Spinal cord (tissue), 10 donors: ENCODE measurements around the gene ZBTB9. TPM values are rescaled to one million over a fixed set of nuclear protein-coding genes. Genes with fewer than 3 reads are reported as not detected.
"Not testable (repeated sequence)": the region's sequence is repeated elsewhere in the genome, so short reads cannot be mapped to it uniquely, and the experiment has no call there.

Source experiments
- DNase-seq, 6 donors: peaks; one replicate each; pipeline versions ENCODE4 v3.0.0 to v3.0.0-alpha.2; 2013 to 2015; ENCODE audit warnings: low spot score in 6 of 6, low read depth in 4 of 6
- H3K27ac ChIP-seq: one replicate; pipeline ENCODE4 v1.5.1; 2013; ENCODE audit warnings: low read depth, low read length, control low read depth
- H3K27me3 ChIP-seq: one replicate; pipeline ENCODE4 v1.6.1; 2013; ENCODE audit warnings: low read length; ENCODE audit not compliant: control insufficient read depth, insufficient read depth
- H3K36me3 ChIP-seq: one replicate; pipeline ENCODE4 v1.6.1; 2013; ENCODE audit warnings: low read length; ENCODE audit not compliant: control insufficient read depth, insufficient read depth
- H3K4me1 ChIP-seq: one replicate; pipeline ENCODE4 v1.6.1; 2013; ENCODE audit warnings: low read length; ENCODE audit not compliant: control insufficient read depth, insufficient read depth
- H3K4me3 ChIP-seq: one replicate; pipeline ENCODE4 v1.5.1; 2013; ENCODE audit warnings: low read depth, low read length, control low read depth
- H3K9me3 ChIP-seq: one replicate; pipeline ENCODE4 v1.6.1; 2013; ENCODE audit warnings: low read length; ENCODE audit not compliant: control insufficient read depth, insufficient read depth
- WGBS: methylation state at CpG from one replicate; pipeline ENCODE4 v1.1.5; 2013; ENCODE audit warnings: missing lambda C conversion rate; ENCODE audit not compliant: insufficient coverage; 5-methylcytosine and 5-hydroxymethylcytosine counted together
- polyA plus RNA-seq, 2 donors: library from polyadenylated mRNA; unstranded; fragments of 120-200 nt; gene quantifications; one replicate each; pipeline ENCODE4 v1.2.1, GENCODE V29; 2013; ENCODE audit not compliant: insufficient read length in 2 of 2
- total RNA-seq, 2 donors: library from RNA; depleted of rRNA in 1 of 2; stranded (reverse); fragments of 120-200 nt in 1 of 2; fragments of >200 nt in 1 of 2; gene quantifications; one replicate each; pipeline versions ENCODE4 v1.2.3 to v1.2.4, GENCODE V29; 2013 to 2014
- donor health status: healthy.

The ZBTB9 gene
- total and polyA plus RNA-seq, 4 donors = 7.1 to 14.1 (median 12.9) TPM

DNA sequence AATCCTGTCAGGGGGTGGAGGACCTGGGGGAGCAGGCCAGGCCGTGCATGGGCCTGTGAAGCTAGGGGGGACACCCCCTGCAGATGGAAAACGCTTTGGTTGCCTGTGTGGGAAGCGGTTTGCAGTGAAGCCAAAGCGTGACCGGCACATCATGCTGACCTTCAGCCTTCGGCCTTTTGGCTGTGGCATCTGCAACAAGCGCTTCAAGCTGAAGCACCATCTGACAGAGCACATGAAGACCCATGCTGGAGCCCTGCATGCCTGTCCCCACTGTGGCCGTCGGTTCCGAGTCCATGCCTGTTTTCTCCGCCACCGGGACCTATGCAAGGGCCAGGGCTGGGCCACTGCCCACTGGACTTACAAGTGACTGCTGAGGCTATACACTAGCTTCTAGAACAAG lies 1.8 kb downstream of the ZBTB9 start:
- H3K27me3 ChIP-seq = no peaks in the 10 kb centered on the region
- DNase-seq = no peak
- H3K4me1 ChIP-seq = peaks cover 24% of the 10 kb centered on the region
- no peaks in the 10 kb centered on the region for H3K9me3 ChIP-seq
- no peak overlapping the region for H3K27ac ChIP-seq
- WGBS = 96% methylated on average over 12 of the region's 12 CpGs
- H3K36me3 ChIP-seq = peaks cover 38% of the 10 kb centered on the region
- H3K4me3 ChIP-seq = no peak overlapping the region

GRCh38 chr6:33458676-33459075 lies 4.3 kb downstream of the ZBTB9 start:
- 92% methylated on average over 3 of the region's 3 CpGs for WGBS
- Histone ChIP-seq H3K9me3 (no peaks in the 10 kb centered on the region), H3K36me3 (peaks cover 20% of the 10 kb centered on the region), H3K4me1 (peaks cover 18% of the 10 kb centered on the region), H3K27ac (no peak overlapping the region), H3K27me3 (no peaks in the 10 kb centered on the region), H3K4me3 (no peak overlapping the region)
- no peak for DNase-seq

DNA sequence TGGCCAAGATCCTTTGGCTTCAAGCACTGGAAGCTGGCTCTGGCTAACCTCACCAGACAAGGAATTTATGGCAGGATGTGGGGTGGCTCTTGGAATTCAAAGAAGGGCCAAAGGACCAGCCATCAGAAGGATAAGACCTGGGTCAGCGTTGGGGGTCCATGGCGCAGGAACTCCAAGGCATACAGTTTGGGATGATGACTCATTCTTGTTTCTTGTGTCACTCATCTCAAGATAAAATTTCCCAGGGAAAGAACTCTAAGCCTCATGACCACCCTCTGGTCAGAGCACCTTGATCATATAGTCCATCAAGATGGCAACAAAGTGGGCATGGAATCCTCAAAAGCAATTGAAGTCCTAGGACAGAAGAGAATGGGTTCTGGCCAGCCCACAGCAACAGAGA lies 4.8 kb downstream of the ZBTB9 start:
- no peak for DNase-seq
- H3K27ac ChIP-seq = no peak overlapping the region
- H3K27me3 ChIP-seq = no peaks in the 10 kb centered on the region
- H3K4me1 ChIP-seq = peaks cover 15% of the 10 kb centered on the region
- WGBS = 100% methylated on average over 2 of the region's 2 CpGs
- no peak overlapping the region for H3K4me3 ChIP-seq
- no peaks in the 10 kb centered on the region for H3K9me3 ChIP-seq
- peaks cover 20% of the 10 kb centered on the region for H3K36me3 ChIP-seq

DNA sequence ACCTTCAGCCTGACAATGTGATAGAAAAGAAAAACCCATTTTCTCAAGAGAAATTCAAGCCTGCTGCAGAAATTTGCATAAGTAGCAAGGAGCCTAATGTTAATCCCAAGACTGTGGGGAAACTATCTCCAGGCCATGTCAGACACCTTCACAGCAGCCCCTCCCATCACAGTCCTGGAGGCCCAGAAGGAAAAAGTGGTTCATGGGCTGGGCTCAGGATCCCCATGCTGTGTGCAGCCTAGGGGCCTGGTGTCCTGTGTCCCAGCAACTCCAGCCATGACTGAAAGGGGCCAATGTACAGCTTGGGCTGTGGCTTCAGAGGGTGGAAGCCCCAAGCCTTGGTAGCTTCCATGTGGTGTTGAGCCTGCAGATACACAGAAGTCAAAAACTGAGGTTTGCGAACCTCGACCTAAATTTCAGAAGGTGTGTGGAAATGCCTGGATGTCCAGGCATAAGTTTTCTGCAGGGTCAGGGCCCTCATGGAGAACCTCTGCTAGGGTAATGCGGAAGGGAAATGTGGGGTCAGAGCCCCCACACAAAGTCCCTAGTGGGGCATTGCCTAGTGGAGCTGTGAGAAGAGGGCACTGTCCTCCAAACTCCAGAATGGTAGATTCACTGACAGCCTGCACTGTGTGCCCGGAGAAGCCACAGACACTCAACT lies 11.8 kb downstream of the ZBTB9 start:
- 97% methylated on average over 4 of the region's 4 CpGs for WGBS
- no peak for DNase-seq
- H3K9me3 ChIP-seq = no peaks in the 10 kb centered on the region
- H3K36me3 ChIP-seq = no peaks in the 10 kb centered on the region
- no peak overlapping the region for H3K27ac ChIP-seq
- no peaks in the 10 kb centered on the region for H3K4me1 ChIP-seq
- H3K4me3 ChIP-seq = no peak overlapping the region
- no peaks in the 10 kb centered on the region for H3K27me3 ChIP-seq

- Histone ChIP-seq H3K36me3 (no peaks in the 10 kb centered on the region), H3K9me3 (no peaks in the 10 kb centered on the region), H3K4me1 (no peaks in the 10 kb centered on the region), H3K27me3 (no peaks in the 10 kb centered on the region), H3K27ac (no peak overlapping the region), H3K4me3 (no peak overlapping the region)
- WGBS = no CpG with 5 or more reads among the region's 7 CpGs
- DNase-seq = no peak
Measured at GRCh38 chr6:33467091-33467490, 12.7 kb downstream of the ZBTB9 start.

GRCh38 chr6:33469661-33470060 lies 15.3 kb downstream of the ZBTB9 start:
- no peak for DNase-seq
- Histone ChIP-seq H3K4me3 (no peak overlapping the region), H3K4me1 (no peaks in the 10 kb centered on the region), H3K36me3 (no peaks in the 10 kb centered on the region), H3K27me3 (no peaks in the 10 kb centered on the region), H3K9me3 (no peaks in the 10 kb centered on the region), H3K27ac (no peak overlapping the region)
- no CpG with 5 or more reads among the region's 3 CpGs for WGBS

- 38% methylated on average over 2 of the region's 3 CpGs for WGBS
- H3K4me3 ChIP-seq = no peak overlapping the region
- no peak for DNase-seq
- H3K36me3 ChIP-seq = no peaks in the 10 kb centered on the region
- H3K27ac ChIP-seq = no peak overlapping the region
- H3K9me3 ChIP-seq = no peaks in the 10 kb centered on the region
- no peaks in the 10 kb centered on the region for H3K4me1 ChIP-seq
- no peaks in the 10 kb centered on the region for H3K27me3 ChIP-seq
Measured at GRCh38 chr6:33477864-33478263, 23.5 kb downstream of the ZBTB9 start.

DNA sequence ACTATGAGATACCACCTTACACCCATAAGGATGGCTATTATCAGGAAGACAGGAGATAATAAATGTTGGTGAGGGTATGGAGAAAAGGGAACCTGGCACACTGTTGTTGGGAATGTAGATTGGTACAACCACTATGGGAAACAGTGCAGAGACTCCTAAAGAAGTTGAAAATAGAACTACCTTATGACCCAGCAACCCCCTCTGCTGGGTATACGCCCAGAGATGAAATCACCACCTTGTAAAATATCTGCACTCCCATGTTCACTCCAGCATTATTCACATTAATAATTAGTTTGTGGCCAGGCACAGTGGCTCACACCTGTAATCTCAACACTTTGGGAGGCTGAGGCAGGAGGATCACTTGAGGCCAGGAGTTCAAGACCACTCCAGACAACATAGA lies 26.8 kb downstream of the ZBTB9 start:
- H3K4me1 ChIP-seq = no peaks in the 10 kb centered on the region
- no peaks in the 10 kb centered on the region for H3K36me3 ChIP-seq
- H3K27me3 ChIP-seq = no peaks in the 10 kb centered on the region
- H3K9me3 ChIP-seq = no peaks in the 10 kb centered on the region
- 43% methylated on average over 1 of the region's 1 CpG for WGBS
- no peak overlapping the region for H3K4me3 ChIP-seq
- no peak overlapping the region for H3K27ac ChIP-seq
- DNase-seq = no peak

GRCh38 chr6:33482620-33483019 lies 28.2 kb downstream of the ZBTB9 start:
- not testable (repeated sequence) for H3K4me3 ChIP-seq, H3K9me3 ChIP-seq, H3K27ac ChIP-seq, DNase-seq, H3K27me3 ChIP-seq, H3K4me1 ChIP-seq, H3K36me3 ChIP-seq
- WGBS = 94% methylated on average over 3 of the region's 5 CpGs

DNA sequence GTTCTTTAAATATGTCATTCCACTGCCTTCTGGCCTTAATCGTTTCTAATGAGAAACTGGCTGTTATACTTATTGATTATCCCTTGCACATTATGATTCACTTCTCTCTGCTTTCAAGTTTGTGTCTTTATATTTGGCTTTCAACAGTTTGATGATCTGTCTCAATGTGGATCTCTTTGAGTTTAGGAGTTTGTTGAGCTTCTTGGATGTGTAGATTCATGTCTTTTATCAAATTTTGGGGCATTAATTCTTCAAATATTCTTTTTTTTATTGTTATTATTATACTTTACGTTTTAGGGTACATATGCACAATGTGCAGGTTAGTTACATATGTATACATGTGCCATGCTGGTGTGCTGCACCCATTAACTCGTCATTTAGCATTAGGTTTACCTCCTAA lies 29.3 kb downstream of the ZBTB9 start:
- H3K4me1 ChIP-seq = no peaks in the 10 kb centered on the region
- no peak overlapping the region for H3K27ac ChIP-seq
- H3K4me3 ChIP-seq = no peak overlapping the region
- no peaks in the 10 kb centered on the region for H3K36me3 ChIP-seq
- H3K9me3 ChIP-seq = no peaks in the 10 kb centered on the region
- H3K27me3 ChIP-seq = no peaks in the 10 kb centered on the region
- no CpG with 5 or more reads among the region's 3 CpGs for WGBS
- no peak for DNase-seq
